HG02610 (cell line): ENCODE results near the gene SSTR1.

Source experiments
- ATAC-seq: cut with Tn5 transposase; IDR thresholded peaks from one replicate; pipeline ENCODE4 v1.9.1; 2021; ENCODE audit warnings: mild to moderate bottlenecking, moderate library complexity; ENCODE audit not compliant: unreplicated experiment

Gene SSTR1

GRCh38 chr14:38201137-38201828, 6.4 kb upstream of the SSTR1 start:
- no peak for ATAC-seq

DNA sequence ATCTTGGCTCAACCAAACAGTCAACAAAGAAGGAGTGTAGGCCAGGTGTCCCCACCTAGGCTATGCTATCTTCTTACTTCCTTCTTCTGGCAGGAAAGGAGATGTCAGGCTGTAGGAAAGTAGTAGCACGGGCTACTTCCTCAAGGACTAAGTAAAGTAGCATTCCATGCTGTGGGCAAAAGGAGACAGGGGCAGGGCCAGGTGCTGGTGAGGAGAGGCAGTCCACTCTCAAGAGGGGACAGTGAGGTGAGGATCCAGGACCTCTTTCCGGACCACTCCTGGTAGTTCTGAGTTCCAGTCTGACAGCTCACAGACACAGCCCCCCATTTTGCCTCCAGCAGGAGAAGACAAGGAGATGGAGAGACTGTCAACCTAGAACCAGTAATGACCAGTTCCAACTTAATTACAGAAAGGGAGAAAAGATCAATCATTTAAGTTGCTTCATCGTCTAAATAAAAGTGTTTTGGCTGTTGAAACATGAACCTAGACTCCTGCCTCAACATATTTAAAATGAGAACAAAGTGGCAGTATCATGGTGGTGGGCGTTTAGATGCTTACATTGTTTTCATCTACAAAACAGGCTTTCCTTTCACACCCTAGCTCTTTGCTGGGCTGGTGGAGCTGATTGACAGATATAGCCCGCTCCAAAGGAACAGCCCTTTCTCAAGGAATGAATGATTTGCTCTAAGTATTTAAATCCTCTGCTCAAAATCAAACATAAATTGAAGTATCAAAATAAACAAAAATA, 5.1 kb upstream of the SSTR1 start:
- ATAC-seq, result no peak

DNA sequence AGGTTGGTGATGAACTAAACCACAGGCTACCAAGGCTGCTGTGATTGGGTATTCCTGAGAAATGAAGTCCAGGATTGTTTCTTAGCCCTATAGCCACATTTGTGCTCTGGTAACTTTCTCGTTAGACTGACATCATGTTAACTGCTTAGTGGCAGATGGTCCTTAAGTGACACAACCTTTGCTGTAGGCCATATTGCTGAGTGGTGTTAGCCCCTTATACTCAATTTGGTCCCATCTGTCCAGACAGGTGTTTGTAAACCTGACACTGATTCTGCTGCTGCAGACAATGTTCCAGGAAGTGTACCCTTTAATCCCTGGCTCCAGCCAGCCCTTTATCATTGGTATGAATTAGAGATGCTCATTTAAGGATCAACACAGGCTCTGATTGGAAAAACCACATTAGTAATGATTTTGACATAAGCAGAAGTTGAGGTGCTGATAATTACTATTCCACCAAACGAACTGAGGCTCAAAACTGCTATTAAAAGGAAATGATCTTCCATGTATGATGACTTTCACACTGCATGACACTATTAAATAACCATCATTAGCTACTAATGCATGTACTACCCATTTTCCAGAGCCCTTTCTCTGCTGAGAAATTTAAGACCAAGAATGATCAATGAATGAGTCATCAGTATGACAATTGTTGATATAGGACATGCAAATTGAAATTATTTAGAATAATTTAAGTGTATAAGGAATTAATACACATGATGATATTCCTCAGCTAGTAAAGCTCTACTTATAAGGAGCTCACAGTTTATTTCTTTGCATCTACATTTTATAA, 3.6 kb upstream of the SSTR1 start:
- ATAC-seq, result no peak

DNA sequence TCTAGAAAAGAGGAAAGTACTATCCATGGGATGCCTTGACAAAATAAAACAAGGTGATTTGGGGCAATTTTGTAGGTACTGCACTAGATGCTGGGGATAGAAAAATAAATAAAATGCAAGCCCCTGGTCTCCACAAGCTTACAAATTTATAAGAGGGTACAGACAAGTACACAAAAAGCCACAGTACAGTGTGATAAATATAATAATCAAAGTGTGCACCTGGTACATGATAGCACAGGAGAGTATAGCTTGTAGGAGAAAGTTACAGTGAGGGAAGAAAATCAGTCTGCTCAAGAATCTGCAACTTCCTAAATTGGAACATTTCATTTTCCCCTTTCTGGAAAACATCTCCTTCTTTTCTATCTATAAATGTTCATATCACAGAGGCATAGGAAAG, 3.0 kb upstream of the SSTR1 start:
- no peak for ATAC-seq

DNA sequence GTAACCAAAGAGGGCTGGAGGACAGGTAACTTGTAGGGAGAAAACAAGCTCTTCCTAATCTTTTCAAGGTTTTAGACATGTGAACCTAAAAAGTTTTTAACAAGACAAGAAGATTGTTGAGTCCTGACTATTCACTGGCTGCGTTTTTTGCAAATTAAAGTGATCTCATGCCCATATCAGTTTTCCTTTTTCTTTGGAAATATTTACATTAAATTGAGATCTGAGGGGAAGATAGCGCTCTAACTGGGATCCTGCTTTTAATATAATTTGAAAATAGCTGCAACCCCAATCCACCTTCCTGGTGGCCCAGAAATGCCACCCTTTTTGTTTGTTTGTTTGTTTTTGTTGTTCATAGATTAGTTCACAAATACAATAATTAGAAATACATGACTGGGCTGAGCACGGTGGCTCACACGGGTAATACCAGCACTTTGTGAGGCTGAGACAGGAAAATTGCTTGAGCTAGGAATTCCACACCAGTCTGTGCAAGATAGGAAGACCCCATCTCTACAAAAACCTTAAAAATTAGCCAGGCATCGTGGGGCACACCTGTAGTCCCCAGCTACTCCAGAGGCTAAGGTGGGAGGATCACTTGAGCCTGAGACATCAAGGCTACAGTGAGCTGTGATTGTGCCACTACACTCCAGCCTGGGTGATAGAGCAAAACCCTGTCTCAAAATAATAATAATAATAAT, 2.4 kb upstream of the SSTR1 start:
- ATAC-seq, result no peak

DNA sequence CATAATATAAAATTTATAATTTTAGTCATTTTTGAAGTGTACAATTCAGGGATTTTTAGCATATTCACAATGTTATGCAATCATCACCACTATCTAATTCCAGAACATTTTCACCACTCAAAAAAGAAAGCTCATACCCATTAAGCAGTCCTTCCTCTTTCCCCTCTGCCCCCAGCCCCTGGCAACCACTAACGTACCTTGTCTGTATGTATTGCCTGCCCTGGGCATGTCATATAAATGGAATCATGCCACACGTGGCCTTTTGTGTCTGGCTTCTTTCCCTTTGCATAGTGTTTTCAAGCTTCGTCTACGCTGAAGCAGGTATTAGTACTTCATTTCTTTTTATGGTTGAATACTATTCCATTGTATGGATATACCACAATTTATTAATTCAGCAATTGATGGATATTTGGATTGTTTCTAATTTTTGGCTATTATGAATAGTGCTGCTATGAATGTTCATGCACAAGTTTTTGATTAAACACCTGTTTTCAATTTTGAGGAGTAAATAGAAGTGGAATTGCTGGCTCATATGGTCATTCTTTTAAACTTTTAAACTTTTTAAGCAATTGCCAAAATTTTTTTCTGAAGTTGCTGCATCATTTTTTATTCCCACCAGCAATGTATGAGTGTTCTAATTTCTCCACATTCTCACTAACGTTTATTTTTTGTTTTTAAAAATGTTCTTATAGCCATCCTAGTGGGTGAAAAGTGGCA, 1.6 kb upstream of the SSTR1 start:
- no peak for ATAC-seq

DNA sequence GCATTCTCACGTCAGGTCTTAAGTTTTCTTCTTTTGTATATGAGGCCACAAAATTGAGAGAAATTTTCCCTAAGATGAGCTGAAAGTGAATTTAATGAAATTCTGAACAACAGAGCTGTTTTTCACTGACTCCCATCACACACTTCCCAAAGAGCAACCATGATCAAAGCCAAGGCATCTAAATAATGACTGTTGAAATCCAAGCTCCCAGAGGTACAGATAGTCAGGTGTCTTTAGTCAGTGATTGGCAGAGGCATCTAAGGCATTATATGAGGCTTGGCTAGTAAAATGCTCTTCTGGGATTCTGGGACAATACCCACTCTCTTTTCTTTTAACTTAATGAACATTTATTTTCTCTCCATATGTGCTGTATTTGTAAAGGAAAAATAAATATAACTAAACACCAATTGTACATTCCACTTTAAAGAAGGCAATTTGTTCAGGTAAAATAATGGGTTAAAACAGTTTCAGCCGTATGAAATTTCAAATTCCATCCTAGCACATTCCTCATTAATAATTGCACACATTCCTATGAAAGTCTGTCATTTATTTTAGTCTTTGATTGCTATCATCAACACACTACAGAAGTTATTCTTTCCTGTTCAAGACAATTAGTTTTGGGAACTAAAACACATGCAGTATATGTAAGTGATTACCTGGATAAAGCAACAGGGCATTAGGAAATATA, 871 bp upstream of the SSTR1 start:
- ATAC-seq, result no peak

DNA sequence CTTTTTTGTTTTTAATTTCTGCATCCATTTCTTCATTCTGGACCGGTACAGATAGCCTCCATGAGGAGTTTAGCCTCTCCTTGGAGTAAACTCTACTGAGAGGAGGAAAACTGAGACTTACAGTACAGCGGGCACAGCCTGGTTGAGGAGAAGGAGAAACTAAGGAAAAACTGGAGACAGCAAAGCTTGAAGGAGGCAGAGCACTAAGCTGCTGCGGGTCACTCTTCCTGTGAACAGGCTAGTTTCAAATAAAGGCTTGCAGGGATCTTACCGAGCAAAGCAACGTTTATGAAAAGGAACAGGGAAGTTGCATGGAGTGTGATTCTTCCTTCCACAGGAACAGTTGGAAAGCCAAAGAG, 348 bp upstream of the SSTR1 start:
- no peak for ATAC-seq

- no peak for ATAC-seq
Measured at GRCh38 chr14:38208618-38209562, 1.2 kb downstream of the SSTR1 start.

DNA sequence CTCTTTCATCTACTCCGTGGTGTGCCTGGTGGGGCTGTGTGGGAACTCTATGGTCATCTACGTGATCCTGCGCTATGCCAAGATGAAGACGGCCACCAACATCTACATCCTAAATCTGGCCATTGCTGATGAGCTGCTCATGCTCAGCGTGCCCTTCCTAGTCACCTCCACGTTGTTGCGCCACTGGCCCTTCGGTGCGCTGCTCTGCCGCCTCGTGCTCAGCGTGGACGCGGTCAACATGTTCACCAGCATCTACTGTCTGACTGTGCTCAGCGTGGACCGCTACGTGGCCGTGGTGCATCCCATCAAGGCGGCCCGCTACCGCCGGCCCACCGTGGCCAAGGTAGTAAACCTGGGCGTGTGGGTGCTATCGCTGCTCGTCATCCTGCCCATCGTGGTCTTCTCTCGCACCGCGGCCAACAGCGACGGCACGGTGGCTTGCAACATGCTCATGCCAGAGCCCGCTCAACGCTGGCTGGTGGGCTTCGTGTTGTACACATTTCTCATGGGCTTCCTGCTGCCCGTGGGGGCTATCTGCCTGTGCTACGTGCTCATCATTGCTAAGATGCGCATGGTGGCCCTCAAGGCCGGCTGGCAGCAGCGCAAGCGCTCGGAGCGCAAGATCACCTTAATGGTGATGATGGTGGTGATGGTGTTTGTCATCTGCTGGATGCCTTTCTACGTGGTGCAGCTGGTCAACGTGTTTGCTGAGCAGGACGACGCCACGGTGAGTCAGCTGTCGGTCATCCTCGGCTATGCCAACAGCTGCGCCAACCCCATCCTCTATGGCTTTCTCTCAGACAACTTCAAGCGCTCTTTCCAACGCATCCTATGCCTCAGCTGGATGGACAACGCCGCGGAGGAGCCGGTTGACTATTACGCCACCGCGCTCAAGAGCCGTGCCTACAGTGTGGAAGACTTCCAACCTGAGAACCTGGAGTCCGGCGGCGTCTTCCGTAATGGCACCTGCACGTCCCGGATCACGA, 2.2 kb downstream of the SSTR1 start:
- ATAC-seq, result no peak

- no peak for ATAC-seq
Measured at GRCh38 chr14:38210587-38211216, 3.0 kb downstream of the SSTR1 start.

GRCh38 chr14:38211255-38211735, 3.6 kb downstream of the SSTR1 start:
- ATAC-seq, result no peak

- no peak for ATAC-seq
Measured at GRCh38 chr14:38212111-38212510, 4.4 kb downstream of the SSTR1 start.

GRCh38 chr14:38213001-38213400, 5.3 kb downstream of the SSTR1 start:
- no peak for ATAC-seq

- ATAC-seq, result no peak
Measured at GRCh38 chr14:38217553-38217952, 9.8 kb downstream of the SSTR1 start.

GRCh38 chr14:38221077-38221476, 13.4 kb downstream of the SSTR1 start:
- ATAC-seq, result no peak

GRCh38 chr14:38224338-38224737, 16.6 kb downstream of the SSTR1 start:
- ATAC-seq, result no peak
